Skeletal muscle tissue (tissue), 4 donors: ENCODE data around the gene FTO. TPM values are rescaled to one million over a fixed set of nuclear protein-coding genes. Genes with fewer than 3 reads are reported as not detected.

Experiments used
- H3K27ac ChIP-seq: one replicate; pipeline ENCODE4 v1.7.0; 2013; ENCODE audit warnings: mild to moderate bottlenecking, low read depth, low read length, inconsistent platforms
- H3K27me3 ChIP-seq, 3 donors: one replicate each; pipeline ENCODE4 v1.7.0; 2013; ENCODE audit warnings: low read length in 3 of 3; ENCODE audit not compliant: control insufficient read depth in 3 of 3, insufficient read depth in 3 of 3
- H3K36me3 ChIP-seq, 3 donors: one replicate each; pipeline ENCODE4 v1.7.0; 2013; ENCODE audit warnings: low read length in 3 of 3; ENCODE audit not compliant: control insufficient read depth in 3 of 3, insufficient read depth in 3 of 3
- H3K4me1 ChIP-seq, 3 donors: one replicate each; pipeline ENCODE4 v1.7.0; 2013; ENCODE audit warnings: low read length in 3 of 3, mild to moderate bottlenecking in 3 of 3; ENCODE audit not compliant: control insufficient read depth in 3 of 3, insufficient read depth in 3 of 3
- H3K4me3 ChIP-seq, 3 donors: one replicate each; pipeline ENCODE4 v1.7.0; 2013; ENCODE audit warnings: low read length in 3 of 3
- H3K9ac ChIP-seq, 3 donors: one replicate each; pipeline ENCODE4 v1.7.0; 2013; ENCODE audit warnings: low read length in 3 of 3, mild to moderate bottlenecking in 3 of 3, moderate library complexity in 2 of 3, low read depth in 1 of 3
- H3K9me3 ChIP-seq, 3 donors: one replicate each; pipeline ENCODE4 v1.7.0; 2013; ENCODE audit warnings: low read length in 3 of 3; ENCODE audit not compliant: control insufficient read depth in 3 of 3
- total RNA-seq: library from RNA; depleted of rRNA; stranded (reverse); fragments of >200 nt; gene quantifications from one replicate; pipeline ENCODE4 v1.2.3, GENCODE V29; 2014
- donor health status: Osteomylitis.

Gene FTO
- total RNA-seq, 1 donor from 2014 or later: 37.1 TPM

- no peaks in the 10 kb centered on the region for H3K27me3 ChIP-seq
- no peak overlapping the region for H3K4me3 ChIP-seq
- no peaks in the 10 kb centered on the region for H3K9me3 ChIP-seq
- H3K36me3 ChIP-seq: no peaks in the 10 kb centered on the region
- H3K27ac ChIP-seq: no peak overlapping the region
- no peak overlapping the region for H3K9ac ChIP-seq
- H3K4me1 ChIP-seq: peaks cover under 1 to 3% (median 3%) of the 10 kb centered on the region in 3 donors
These were observed 83.5 kb downstream of the FTO start for GRCh38 chr16:53787423-53787822.

GRCh38 chr16:53789137-53789536 is 85.2 kb downstream of the FTO start:
- Histone ChIP-seq H3K4me1 (peaks cover 2 to 6% (median 3%) of the 10 kb centered on the region in 3 donors), H3K4me3 (no peak overlapping the region), H3K9ac (no peak overlapping the region), H3K36me3 (no peaks in the 10 kb centered on the region), H3K27ac (no peak overlapping the region), H3K9me3 (no peaks in the 10 kb centered on the region), H3K27me3 (no peaks in the 10 kb centered on the region)

GRCh38 chr16:53792161-53792951 is 88.4 kb downstream of the FTO start:
- Histone ChIP-seq H3K4me3 (no peak overlapping the region), H3K9me3 (no peaks in the 10 kb centered on the region), H3K9ac (no peak overlapping the region), H3K27me3 (no peaks in the 10 kb centered on the region), H3K36me3 (no peaks in the 10 kb centered on the region), H3K27ac (no peak overlapping the region), H3K4me1 (peaks cover 2 to 6% (median 3%) of the 10 kb centered on the region in 3 donors)

- Histone ChIP-seq H3K36me3 (no peaks in the 10 kb centered on the region), H3K27me3 (no peaks in the 10 kb centered on the region), H3K4me1 (no peaks in the 10 kb centered on the region), H3K9me3 (no peaks in the 10 kb centered on the region), H3K4me3 (no peak overlapping the region), H3K9ac (no peak overlapping the region), H3K27ac (no peak overlapping the region)
These were observed 99.5 kb downstream of the FTO start for GRCh38 chr16:53803451-53803850.

- H3K36me3 ChIP-seq: no peaks in the 10 kb centered on the region
These were observed 100.0 kb downstream of the FTO start for GRCh38 chr16:53803998-53804397.

GRCh38 chr16:53804467-53804866 is 100.5 kb downstream of the FTO start:
- Histone ChIP-seq H3K27ac (no peak overlapping the region), H3K27me3 (no peaks in the 10 kb centered on the region), H3K9me3 (no peaks in the 10 kb centered on the region), H3K36me3 (no peaks in the 10 kb centered on the region), H3K4me3 (no peak overlapping the region), H3K4me1 (no peaks in the 10 kb centered on the region), H3K9ac (no peak overlapping the region)

More at GRCh38 chr16:53803998-53804397, 100.0 kb downstream of the FTO start:
- no peaks in the 10 kb centered on the region for H3K4me1 ChIP-seq
- no peaks in the 10 kb centered on the region for H3K27me3 ChIP-seq
- no peak overlapping the region for H3K4me3 ChIP-seq
- H3K9ac ChIP-seq: no peak overlapping the region
- H3K9me3 ChIP-seq: no peaks in the 10 kb centered on the region
- no peak overlapping the region for H3K27ac ChIP-seq

GRCh38 chr16:53805113-53805512 is 101.2 kb downstream of the FTO start:
- Histone ChIP-seq H3K4me3 (no peak overlapping the region), H3K27me3 (no peaks in the 10 kb centered on the region), H3K9ac (no peak overlapping the region), H3K4me1 (no peaks in the 10 kb centered on the region), H3K36me3 (peaks cover 0 to under 1% (median 0%) of the 10 kb centered on the region in 3 donors), H3K9me3 (no peaks in the 10 kb centered on the region), H3K27ac (no peak overlapping the region)

- Histone ChIP-seq H3K4me1 (no peaks in the 10 kb centered on the region), H3K9me3 (no peaks in the 10 kb centered on the region), H3K27ac (no peak overlapping the region), H3K36me3 (peaks cover 0 to 6% (median 0%) of the 10 kb centered on the region in 3 donors), H3K9ac (no peak overlapping the region), H3K27me3 (no peaks in the 10 kb centered on the region), H3K4me3 (no peak overlapping the region)
These were observed 101.8 kb downstream of the FTO start for GRCh38 chr16:53805752-53806151.

GRCh38 chr16:53809088-53809932 is 105.4 kb downstream of the FTO start:
- Histone ChIP-seq H3K27ac (no peak overlapping the region), H3K4me3 (no peak overlapping the region), H3K27me3 (no peaks in the 10 kb centered on the region), H3K9me3 (no peaks in the 10 kb centered on the region), H3K9ac (no peak overlapping the region), H3K36me3 (peaks cover 0 to 10% (median 4%) of the 10 kb centered on the region in 3 donors), H3K4me1 (no peaks in the 10 kb centered on the region)

- Histone ChIP-seq H3K4me1 (peaks cover 0 to 3% (median 0%) of the 10 kb centered on the region in 3 donors), H3K9me3 (no peaks in the 10 kb centered on the region), H3K4me3 (no peak overlapping the region), H3K9ac (no peak overlapping the region), H3K27ac (no peak overlapping the region), H3K36me3 (peaks cover 0 to 10% (median 4%) of the 10 kb centered on the region in 3 donors), H3K27me3 (no peaks in the 10 kb centered on the region)
These were observed 109.0 kb downstream of the FTO start for GRCh38 chr16:53812914-53813313.
